ENCODE data around the gene GOLGA7B. TPM values are rescaled to one million over a fixed set of nuclear protein-coding genes. Genes with fewer than 3 reads are reported as not detected.

GOLGA7B gene
- total RNA-seq, 1 donor from 2014 or later: 2.5 TPM

GRCh38 chr10:97892506-97892905, 42.9 kb downstream of the GOLGA7B start:
- H3K4me1 ChIP-seq: peaks cover 13% of the 10 kb centered on the region
- no peaks in the 10 kb centered on the region for H3K27me3 ChIP-seq
- TF ChIP-seq POLR2AphosphoS5 (IDR thresholded peaks at IDR 0.05; ENCODE audit: insufficient read depth in 1 of 2, low read depth in 1 of 2) (no peak), POLR2A (IDR thresholded peaks at IDR 0.05) (no peak), CTCF (IDR thresholded peaks at IDR 0.05) (no peak)
- no peak for DNase-seq (ENCODE audit: extremely low spot score in 2 of 2)
- no peaks in the 10 kb centered on the region for H3K9me3 ChIP-seq
- H3K4me3 ChIP-seq: no peak overlapping the region
- no peaks in the 10 kb centered on the region for H3K36me3 ChIP-seq
- no peak overlapping the region for H3K27ac ChIP-seq
- intact Hi-C loops (cut with DNase I): no loop called here

GRCh38 chr10:97892939-97893338, 43.3 kb downstream of the GOLGA7B start:
- Histone ChIP-seq H3K36me3 (no peaks in the 10 kb centered on the region), H3K27ac (no peak overlapping the region), H3K9me3 (no peaks in the 10 kb centered on the region), H3K27me3 (no peaks in the 10 kb centered on the region), H3K4me1 (peaks cover 13% of the 10 kb centered on the region), H3K4me3 (no peak overlapping the region)
- intact Hi-C loops (cut with DNase I): no loop called here
- no peak for DNase-seq (ENCODE audit: extremely low spot score in 2 of 2)
- TF ChIP-seq CTCF (IDR thresholded peaks at IDR 0.05) (no peak), POLR2A (IDR thresholded peaks at IDR 0.05) (no peak), POLR2AphosphoS5 (IDR thresholded peaks at IDR 0.05; ENCODE audit: insufficient read depth in 1 of 2, low read depth in 1 of 2) (no peak)

GRCh38 chr10:97894092-97894491, 44.4 kb downstream of the GOLGA7B start:
- no peaks in the 10 kb centered on the region for H3K36me3 ChIP-seq
- DNase-seq (ENCODE audit: extremely low spot score in 2 of 2): no peak
- no peaks in the 10 kb centered on the region for H3K9me3 ChIP-seq
- intact Hi-C loops (cut with DNase I): no loop called here
- no peak for TF ChIP-seq POLR2A (IDR thresholded peaks at IDR 0.05)
- no peak for TF ChIP-seq POLR2AphosphoS5 (IDR thresholded peaks at IDR 0.05; ENCODE audit: insufficient read depth in 1 of 2, low read depth in 1 of 2)
- TF ChIP-seq CTCF (IDR thresholded peaks at IDR 0.05): no peak
- no peaks in the 10 kb centered on the region for H3K27me3 ChIP-seq
- no peak overlapping the region for H3K4me3 ChIP-seq
- no peak overlapping the region for H3K27ac ChIP-seq
- H3K4me1 ChIP-seq: peaks cover 7% of the 10 kb centered on the region

GRCh38 chr10:97895084-97895483, 45.4 kb downstream of the GOLGA7B start:
- Histone ChIP-seq H3K9me3 (no peaks in the 10 kb centered on the region), H3K36me3 (no peaks in the 10 kb centered on the region), H3K4me1 (no peaks in the 10 kb centered on the region), H3K27ac (no peak overlapping the region), H3K4me3 (no peak overlapping the region), H3K27me3 (no peaks in the 10 kb centered on the region)
- TF ChIP-seq POLR2A (IDR thresholded peaks at IDR 0.05) (no peak), CTCF (IDR thresholded peaks at IDR 0.05) (no peak), POLR2AphosphoS5 (IDR thresholded peaks at IDR 0.05; ENCODE audit: insufficient read depth in 1 of 2, low read depth in 1 of 2) (no peak)
- no peak for DNase-seq (ENCODE audit: extremely low spot score in 2 of 2)
- intact Hi-C loops (cut with DNase I): no loop called here

GRCh38 chr10:97895915-97896314, 46.3 kb downstream of the GOLGA7B start:
- no peaks in the 10 kb centered on the region for H3K27me3 ChIP-seq
- intact Hi-C loops (cut with DNase I): no loop called here
- no peak overlapping the region for H3K4me3 ChIP-seq
- no peak for DNase-seq (ENCODE audit: extremely low spot score in 2 of 2)
- no peaks in the 10 kb centered on the region for H3K9me3 ChIP-seq
- TF ChIP-seq POLR2A (IDR thresholded peaks at IDR 0.05): no peak
- TF ChIP-seq POLR2AphosphoS5 (IDR thresholded peaks at IDR 0.05; ENCODE audit: insufficient read depth in 1 of 2, low read depth in 1 of 2): no peak
- TF ChIP-seq CTCF (IDR thresholded peaks at IDR 0.05): no peak
- H3K36me3 ChIP-seq: no peaks in the 10 kb centered on the region
- H3K4me1 ChIP-seq: no peaks in the 10 kb centered on the region
- no peak overlapping the region for H3K27ac ChIP-seq

All from vagina (tissue), 2 donors.